Left forelimb (tissue), 1 donor: ENCODE results near the gene COA1.
"Not testable (repeated sequence)": the region's sequence is repeated elsewhere in the genome, so short reads cannot be mapped to it uniquely, and the experiment has no call there.

Source experiments
- DNase-seq: peaks from one replicate; pipeline ENCODE4 v3.0.0-alpha.2; 2018; ENCODE audit warnings: low spot score

Gene COA1

DNA sequence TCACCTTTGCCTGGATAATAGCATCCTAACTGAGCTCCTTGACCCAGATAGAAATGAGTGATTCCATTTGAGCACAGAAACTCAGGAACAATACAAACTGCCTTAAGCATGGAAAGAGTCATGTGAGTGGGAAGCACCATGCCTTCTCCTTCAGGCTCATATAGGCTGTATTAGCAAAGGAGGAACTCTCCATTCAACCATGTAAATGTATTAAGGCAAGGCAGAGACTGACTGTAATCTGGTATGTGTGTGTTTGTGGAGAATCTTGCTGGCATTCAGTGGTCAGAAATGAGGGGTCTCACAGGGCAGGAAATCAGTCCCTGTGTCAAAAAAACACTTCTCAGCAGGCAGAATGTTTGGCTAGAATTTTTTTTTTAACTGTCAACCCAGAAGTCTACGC, 40.2 kb downstream of the COA1 start:
- no peak for DNase-seq

DNA sequence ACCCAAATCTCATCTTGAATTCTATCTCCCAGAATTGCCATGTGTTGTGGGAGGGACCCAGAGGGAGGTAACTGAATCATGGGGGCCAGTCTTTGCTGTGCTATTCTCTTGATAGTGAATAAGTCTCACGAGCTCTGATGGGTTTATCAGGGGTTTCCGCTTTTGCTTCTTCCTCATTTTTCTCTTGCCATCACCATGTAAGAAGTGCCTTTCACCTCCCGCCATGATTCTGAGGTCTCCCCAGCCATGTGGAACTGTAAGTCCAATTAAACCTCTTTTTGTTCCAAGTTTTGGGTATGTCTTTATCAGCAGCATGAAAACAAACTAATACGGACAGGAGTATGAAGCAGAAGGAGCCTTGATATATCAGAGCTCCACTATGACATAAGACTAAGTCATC, 41.5 kb downstream of the COA1 start:
- not testable (repeated sequence) for DNase-seq

DNA sequence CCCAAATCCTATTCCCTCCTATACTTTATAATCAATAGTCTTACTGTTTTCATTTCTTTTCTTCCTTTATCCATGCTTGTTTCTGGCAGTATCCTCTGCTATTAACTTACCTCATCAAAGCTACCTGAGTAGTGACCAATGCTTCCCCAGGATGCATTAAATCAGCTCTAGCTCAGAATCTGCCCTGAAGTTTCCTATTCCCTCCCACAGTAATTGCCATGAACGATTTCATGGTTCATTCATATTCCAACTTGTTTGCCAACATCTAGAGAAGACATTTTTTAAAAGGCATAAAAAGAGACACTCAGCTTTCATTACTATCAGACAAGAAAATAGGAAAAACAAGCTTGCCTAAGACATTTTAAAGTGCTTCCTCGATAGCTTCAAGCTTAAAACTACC, 42.3 kb downstream of the COA1 start:
- no peak for DNase-seq

- DNase-seq = no peak
Observed at GRCh38 chr7:43680736-43681135, 48.6 kb downstream of the COA1 start.

DNA sequence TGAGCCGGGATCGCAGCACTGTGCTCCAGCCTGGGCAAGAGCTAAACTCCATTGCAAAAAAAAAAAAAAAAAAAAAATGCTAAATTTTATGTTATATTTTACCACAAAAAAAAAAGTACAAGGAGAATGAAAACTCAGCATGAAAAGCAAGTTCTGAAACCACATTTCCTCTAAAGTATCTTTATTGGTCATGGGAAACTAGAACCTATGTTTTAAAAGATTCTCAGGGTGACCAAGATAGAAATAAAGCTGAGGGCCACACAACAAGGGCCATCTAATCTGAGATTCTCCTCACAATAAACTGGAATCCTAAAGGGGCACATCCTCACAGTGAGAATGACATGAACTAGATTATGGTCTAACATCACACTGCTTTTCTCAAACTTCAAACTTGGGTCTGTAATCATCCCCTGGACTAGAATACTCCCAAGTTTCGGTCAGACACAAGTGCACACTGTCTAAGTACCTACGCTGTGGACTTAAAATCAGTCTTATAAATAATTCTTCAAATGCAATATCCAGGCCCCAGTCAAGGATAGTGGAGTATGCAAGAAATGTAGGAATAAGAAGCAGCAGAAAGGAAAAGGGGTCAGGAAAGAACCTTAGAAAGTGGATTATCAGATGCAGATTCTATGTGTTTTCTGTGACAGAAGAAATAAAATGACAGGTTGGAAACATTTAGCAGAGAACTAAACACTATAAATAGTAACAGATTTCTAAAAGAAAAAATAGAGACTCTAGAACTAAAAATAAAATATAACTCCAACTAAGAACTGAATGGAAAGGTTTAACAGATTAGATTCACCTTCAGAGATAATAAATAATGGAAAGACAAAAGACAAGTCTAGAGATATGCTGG, 49.9 kb downstream of the COA1 start:
- no peak for DNase-seq

DNA sequence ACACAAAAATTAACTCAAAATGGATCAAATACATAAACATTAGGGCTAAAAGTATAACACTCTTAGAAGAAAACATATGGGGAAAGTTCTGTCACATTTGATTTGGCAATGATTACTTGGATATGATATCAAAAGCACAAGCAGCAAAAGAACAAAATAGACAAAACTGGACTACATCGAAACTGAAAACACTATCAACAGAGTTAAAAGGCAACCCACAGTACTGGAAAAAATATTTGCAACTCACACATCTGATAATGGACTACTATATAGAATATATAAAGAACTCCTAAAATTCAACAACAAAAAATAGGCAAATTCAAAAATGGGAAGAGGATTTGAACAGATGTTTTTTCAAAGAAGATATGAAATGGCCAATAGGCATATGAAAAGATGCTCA, 51.0 kb downstream of the COA1 start:
- DNase-seq = no peak

DNA sequence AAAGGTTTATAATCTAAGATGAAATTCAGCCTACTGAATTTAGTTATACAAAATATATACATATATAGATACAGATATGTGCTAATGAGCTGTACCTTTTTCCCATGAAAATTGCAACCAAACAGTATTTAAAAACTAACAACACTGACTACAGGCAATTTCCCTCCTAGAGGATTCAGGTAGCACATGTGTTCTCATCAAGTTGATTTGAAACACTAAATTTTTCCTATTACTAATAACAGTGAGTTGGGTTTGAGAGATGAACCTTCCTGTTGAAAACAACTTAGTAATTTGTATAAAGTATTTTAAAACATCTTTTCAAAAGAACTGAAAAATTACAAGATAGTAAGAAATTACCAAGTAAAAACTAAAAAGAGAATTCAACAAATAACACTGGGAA, 51.5 kb downstream of the COA1 start:
- DNase-seq = no peak

GRCh38 chr7:43674559-43675436, 54.5 kb downstream of the COA1 start:
- no peak for DNase-seq

DNA sequence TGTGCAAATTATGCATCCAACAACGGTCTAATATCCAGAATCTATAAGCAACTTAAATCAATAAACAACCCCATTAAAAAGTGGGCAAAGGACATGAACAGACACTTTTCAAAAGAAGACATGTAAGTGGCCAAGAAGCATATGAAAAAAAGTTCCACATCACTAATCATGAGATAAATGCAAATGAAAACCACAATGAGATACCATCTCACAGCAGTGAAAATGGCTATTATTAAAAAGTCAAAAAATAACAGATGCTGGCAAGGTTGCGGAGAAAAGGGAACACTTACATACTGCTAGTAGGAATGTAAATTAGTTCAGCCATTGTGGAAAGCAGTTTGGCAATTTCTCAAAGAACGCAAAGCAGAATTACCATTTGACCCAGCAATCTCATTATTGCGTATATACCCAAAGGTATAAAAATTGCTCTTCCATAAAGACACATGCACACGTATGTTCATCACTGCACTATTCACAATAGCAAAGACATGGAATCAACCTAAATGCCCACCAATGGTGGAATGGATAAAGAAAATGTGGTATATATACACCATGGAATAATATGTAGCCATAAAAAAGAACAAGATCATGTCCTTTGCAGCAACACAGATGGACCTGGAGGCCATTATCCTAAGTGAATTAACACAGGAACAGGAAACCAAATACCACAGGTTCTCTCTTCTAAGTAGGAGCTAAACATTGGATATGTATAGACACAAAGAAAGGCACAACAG, 55.9 kb downstream of the COA1 start:
- not testable (repeated sequence) for DNase-seq

DNA sequence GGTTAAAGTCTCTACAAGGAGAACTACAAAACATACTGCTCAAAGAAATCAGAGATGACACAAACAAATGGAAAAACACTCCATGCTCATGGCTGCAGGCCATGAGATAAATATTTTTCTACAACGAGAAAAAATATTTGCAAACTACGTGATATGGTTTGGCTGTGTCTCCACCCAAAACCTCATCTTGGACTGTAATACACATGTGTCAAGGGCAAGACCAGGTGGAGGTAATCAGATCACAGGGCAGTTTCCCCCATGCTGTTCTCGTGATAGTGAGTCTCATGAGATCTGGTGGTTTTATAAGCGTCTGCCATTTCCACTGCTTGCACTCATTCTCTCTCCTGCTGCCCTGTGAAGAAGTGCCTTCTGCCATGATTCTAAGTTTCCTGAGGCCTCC, 57.8 kb downstream of the COA1 start:
- DNase-seq = no peak

DNA sequence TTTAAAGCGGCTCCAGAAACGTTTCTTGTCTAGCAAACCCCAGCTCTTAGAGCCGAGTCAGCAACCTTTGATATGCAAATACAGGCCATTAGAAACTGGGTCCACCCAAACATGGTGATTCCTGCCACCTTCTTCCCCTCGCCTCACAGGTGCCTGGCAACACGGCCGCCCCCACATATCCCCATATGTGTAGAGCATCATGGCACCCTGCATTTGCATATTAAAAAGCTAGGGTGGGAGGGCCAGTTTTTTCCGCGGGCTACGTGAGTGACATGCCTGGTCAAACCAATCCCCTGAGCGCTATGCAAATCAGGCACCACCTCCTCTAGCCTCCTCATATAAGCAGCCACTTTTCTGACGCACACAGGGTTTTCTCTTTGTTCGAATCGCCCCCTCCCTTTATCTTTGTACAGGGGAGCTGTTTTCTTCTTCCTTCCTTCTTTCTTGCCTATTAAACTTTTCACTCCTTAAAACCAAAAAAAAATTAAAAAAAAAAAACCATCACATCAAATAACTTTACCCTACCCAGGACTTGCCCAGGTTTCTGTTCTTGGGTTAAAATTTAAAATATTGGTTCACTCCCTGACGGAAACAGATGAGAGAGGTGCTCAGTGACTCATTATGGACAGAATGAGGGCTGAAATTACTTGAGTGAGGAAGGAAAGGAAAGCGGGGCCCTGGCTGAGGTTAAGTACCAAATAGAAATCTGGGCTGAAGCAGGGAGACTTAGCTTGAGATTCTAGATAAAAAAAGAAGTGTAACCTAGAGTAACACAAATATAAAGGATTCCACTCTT, 59.8 kb downstream of the COA1 start:
- DNase-seq = no peak

GRCh38 chr7:43668035-43668434, 61.3 kb downstream of the COA1 start:
- DNase-seq = no peak

DNA sequence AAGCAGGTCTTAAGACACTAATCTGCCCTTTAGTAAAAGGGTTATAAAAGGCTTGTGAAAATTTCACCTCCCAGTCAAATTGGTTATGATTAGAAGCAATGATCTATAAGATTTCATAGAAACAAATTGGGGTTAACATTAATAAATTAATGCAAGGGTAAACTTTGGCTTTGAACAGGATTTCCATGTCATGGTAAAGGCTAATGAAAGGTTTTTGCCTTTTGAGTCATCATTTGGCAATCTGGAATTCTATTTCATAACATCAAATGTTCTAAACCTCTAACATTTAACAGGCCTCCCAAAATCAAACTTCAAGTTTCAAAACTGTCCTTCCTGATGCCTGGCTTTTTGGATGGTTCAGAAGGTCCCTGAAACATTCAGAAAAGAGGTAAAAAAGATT, 62.4 kb downstream of the COA1 start:
- no peak for DNase-seq

DNA sequence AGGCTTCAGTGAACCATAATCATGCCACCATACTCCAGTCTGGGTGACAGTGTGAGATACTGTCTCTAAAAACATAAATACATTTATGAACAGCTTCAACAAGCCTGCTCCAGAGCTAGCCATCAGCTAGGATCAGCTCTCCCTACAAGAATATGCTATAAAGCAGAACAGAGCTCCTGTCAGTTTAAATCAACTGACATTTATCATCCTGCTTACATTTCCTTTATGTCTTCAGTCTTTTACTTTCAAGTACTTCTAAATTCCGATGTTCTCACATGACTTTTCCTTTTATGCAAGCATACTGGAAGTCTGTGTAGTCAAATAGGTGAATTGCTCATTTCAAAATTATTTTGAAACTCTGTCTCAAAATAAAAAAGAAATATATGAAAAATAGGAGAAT, 64.6 kb downstream of the COA1 start:
- DNase-seq = no peak

GRCh38 chr7:43660141-43660540, 69.2 kb downstream of the COA1 start:
- DNase-seq = no peak

DNA sequence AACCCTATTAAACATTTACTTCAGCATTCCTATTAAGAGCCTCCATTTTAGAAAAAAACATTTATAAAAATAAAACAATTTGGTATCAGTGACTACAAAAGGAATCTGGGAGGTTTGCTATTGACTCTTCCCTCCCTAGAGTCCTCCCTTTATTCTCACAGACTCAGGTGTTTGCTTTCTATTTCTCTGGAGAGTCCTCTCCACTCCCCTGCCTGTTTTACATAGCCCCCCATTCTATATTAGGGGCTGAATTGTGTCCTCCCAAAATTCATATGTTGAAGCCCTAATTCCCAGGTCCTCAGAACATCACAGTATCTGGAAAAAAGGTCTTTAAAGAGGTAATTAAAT, 69.8 kb downstream of the COA1 start:
- DNase-seq = no peak

- no peak for DNase-seq
Observed at GRCh38 chr7:43658718-43659548, 70.4 kb downstream of the COA1 start.

DNA sequence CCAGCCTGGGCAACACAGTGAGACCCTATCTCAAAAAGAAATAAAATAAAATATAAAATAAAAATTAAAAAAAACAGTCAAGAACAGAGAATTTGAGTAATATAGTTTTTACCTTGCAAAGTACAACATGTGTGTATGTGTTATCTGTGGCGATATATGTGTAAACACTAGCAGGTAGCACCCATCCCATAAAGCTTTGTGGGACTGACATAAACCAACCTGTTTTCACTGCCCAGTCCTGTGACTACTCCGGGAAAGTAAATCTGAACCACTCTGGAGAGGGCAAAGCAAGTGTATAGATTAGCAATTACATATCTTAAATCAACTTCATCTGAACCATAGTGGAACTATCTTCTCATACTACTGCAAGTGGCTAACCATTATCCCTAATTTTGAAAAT, 72.3 kb downstream of the COA1 start:
- no peak for DNase-seq

- DNase-seq = no peak
Observed at GRCh38 chr7:43655584-43655983, 73.7 kb downstream of the COA1 start.

DNA sequence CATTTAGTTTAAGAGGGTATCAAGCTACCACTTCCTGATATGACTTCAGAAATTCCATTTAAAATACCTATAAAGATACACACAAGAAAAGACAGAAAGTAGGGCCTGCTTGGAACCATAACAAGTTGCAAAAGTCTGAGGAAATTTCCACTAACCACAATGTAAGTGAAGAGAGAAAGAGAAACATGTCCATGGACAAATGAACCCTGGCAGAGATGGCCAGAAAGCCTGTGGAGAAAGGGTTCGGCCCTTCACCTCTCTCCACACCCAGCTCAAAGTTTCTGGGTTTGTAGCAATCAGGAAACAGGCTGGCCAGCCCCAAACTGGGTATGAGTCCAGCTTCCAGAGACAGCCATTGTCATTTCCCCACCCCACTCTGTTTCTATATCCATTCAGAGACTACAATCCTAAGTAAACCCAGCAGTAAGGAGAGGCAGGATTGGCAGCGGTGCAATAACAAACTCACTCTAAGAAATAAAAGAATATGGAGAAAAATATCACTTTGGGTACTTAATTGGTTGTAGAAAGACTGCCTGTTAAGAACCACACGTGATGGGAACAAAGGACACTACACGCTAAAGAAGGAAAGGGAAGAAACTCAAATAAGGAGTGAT, 75.3 kb downstream of the COA1 start:
- no peak for DNase-seq
